Activated T-helper 2 cell treated with anti-CD3 and anti-CD28 coated beads, Interferon-gamma antibody, Interleukin-2, Interleukin-4, amounts not matched to agents 10 μg/mL and 5 μg/mL and 100 μg/mL, durations not matched to agents 14 hours and 24 hours and 36 hours (primary cell): ENCODE data around the gene SLC25A24. TPM values are rescaled to one million over a fixed set of nuclear protein-coding genes. Genes with fewer than 3 reads are reported as not detected.
"Not testable (repeated sequence)": the region's sequence is repeated elsewhere in the genome, so short reads cannot be mapped to it uniquely, and the experiment has no call there.

Experiments used
- DNase-seq: peaks from one replicate; pipeline ENCODE4 v3.0.0; 2021; ENCODE audit warnings: low spot score
- H3K27ac Mint-ChIP-seq: one replicate; pipeline ENCODE4 v1.8.0; 2021; ENCODE audit warnings: mixed read lengths
- H3K27me3 Mint-ChIP-seq: one replicate; pipeline ENCODE4 v1.8.0; 2021; ENCODE audit warnings: low read depth, mixed read lengths
- H3K36me3 Mint-ChIP-seq: one replicate; pipeline ENCODE4 v1.8.0; 2021; ENCODE audit warnings: low read depth, mixed read lengths
- H3K4me1 Mint-ChIP-seq: one replicate; pipeline ENCODE4 v1.8.0; 2021; ENCODE audit warnings: low read depth, mixed read lengths
- H3K4me3 Mint-ChIP-seq: one replicate; pipeline ENCODE4 v1.8.0; 2021; ENCODE audit warnings: low read depth, mild to moderate bottlenecking, moderate library complexity, mixed read lengths
- H3K9me3 Mint-ChIP-seq: one replicate; pipeline ENCODE4 v1.8.0; 2021; ENCODE audit warnings: mixed read lengths
- intact Hi-C: fragments of 100-400 bp; cut with micrococcal nuclease; formaldehyde crosslinking; loops from one replicate; pipeline ENCODE4 v1.15.1; 2023
- total RNA-seq: library from RNA; stranded (reverse); gene quantifications from 2 replicates; pipeline ENCODE4 v1.2.3, GENCODE V29; 2022

SLC25A24 gene
- total RNA-seq, 1 donor from 2014 or later = 27.5 TPM

GRCh38 chr1:108190001-108190634 is 10.0 kb downstream of the SLC25A24 start:
- peaks cover 11% of the 10 kb centered on the region for H3K4me1 Mint-ChIP-seq
- peaks cover 82% of the 10 kb centered on the region for H3K36me3 Mint-ChIP-seq
- H3K27ac Mint-ChIP-seq = no peak overlapping the region
- intact Hi-C loops = no loop called here
- peaks cover 28% of the 10 kb centered on the region for H3K9me3 Mint-ChIP-seq
- DNase-seq = no peak
- H3K27me3 Mint-ChIP-seq = no peaks in the 10 kb centered on the region
- H3K4me3 Mint-ChIP-seq = no peak overlapping the region

GRCh38 chr1:108188801-108189200 is 11.3 kb downstream of the SLC25A24 start:
- intact Hi-C loops = loop anchor here (1.0 kb wide), 1 partner anchor 10 kb away; no protein-coding TSS in a partner anchor
- H3K27me3 Mint-ChIP-seq = no peaks in the 10 kb centered on the region
- no peak overlapping the region for H3K4me3 Mint-ChIP-seq
- peaks cover 11% of the 10 kb centered on the region for H3K4me1 Mint-ChIP-seq
- peaks cover 26% of the 10 kb centered on the region for H3K9me3 Mint-ChIP-seq
- no peak overlapping the region for H3K27ac Mint-ChIP-seq
- H3K36me3 Mint-ChIP-seq = peaks cover 77% of the 10 kb centered on the region
- DNase-seq = no peak

GRCh38 chr1:108182959-108183700 is 17.0 kb downstream of the SLC25A24 start:
- Mint-ChIP-seq H3K27ac (no peak overlapping the region), H3K36me3 (peaks cover 70% of the 10 kb centered on the region), H3K4me1 (peaks cover 4% of the 10 kb centered on the region), H3K4me3 (no peak overlapping the region), H3K9me3 (peaks cover 6% of the 10 kb centered on the region), H3K27me3 (no peaks in the 10 kb centered on the region)
- intact Hi-C loops = no loop called here
- DNase-seq = no peak

- H3K9me3 Mint-ChIP-seq = peaks cover 38% of the 10 kb centered on the region
- peaks cover 79% of the 10 kb centered on the region for H3K36me3 Mint-ChIP-seq
Measured at GRCh38 chr1:108179018-108179417, 21.1 kb downstream of the SLC25A24 start.

GRCh38 chr1:108162409-108162808 is 37.7 kb downstream of the SLC25A24 start:
- H3K4me1 Mint-ChIP-seq, H3K9me3 Mint-ChIP-seq, DNase-seq, H3K27ac Mint-ChIP-seq, H3K4me3 Mint-ChIP-seq, H3K27me3 Mint-ChIP-seq, intact Hi-C loops: not testable (repeated sequence)
- H3K36me3 Mint-ChIP-seq = peaks cover 29% of the 10 kb centered on the region

More at GRCh38 chr1:108179018-108179417, 21.1 kb downstream of the SLC25A24 start:
- H3K4me1 Mint-ChIP-seq = peaks cover 4% of the 10 kb centered on the region
- H3K27me3 Mint-ChIP-seq = no peaks in the 10 kb centered on the region
- H3K4me3 Mint-ChIP-seq = no peak overlapping the region
- no peak overlapping the region for H3K27ac Mint-ChIP-seq
- no peak for DNase-seq
- intact Hi-C loops = no loop called here

- H3K27me3 Mint-ChIP-seq, H3K4me3 Mint-ChIP-seq, intact Hi-C loops, H3K9me3 Mint-ChIP-seq, DNase-seq, H3K4me1 Mint-ChIP-seq, H3K27ac Mint-ChIP-seq: not testable (repeated sequence)
- H3K36me3 Mint-ChIP-seq = peaks cover 28% of the 10 kb centered on the region
Measured at GRCh38 chr1:108159951-108160350, 40.2 kb downstream of the SLC25A24 start.

GRCh38 chr1:108158893-108159453 is 41.2 kb downstream of the SLC25A24 start:
- no peaks in the 10 kb centered on the region for H3K27me3 Mint-ChIP-seq
- no peak for DNase-seq
- H3K36me3 Mint-ChIP-seq = peaks cover 34% of the 10 kb centered on the region

GRCh38 chr1:108154314-108154713 is 45.8 kb downstream of the SLC25A24 start:
- Mint-ChIP-seq H3K27me3 (no peaks in the 10 kb centered on the region), H3K27ac (no peak overlapping the region), H3K36me3 (peaks cover 26% of the 10 kb centered on the region), H3K4me3 (no peak overlapping the region), H3K9me3 (no peaks in the 10 kb centered on the region), H3K4me1 (no peaks in the 10 kb centered on the region)
- intact Hi-C loops = no loop called here
- no peak for DNase-seq

More at GRCh38 chr1:108158893-108159453, 41.2 kb downstream of the SLC25A24 start:
- H3K4me3 Mint-ChIP-seq = no peak overlapping the region
- intact Hi-C loops = no loop called here
- no peak overlapping the region for H3K27ac Mint-ChIP-seq
- no peaks in the 10 kb centered on the region for H3K9me3 Mint-ChIP-seq
- H3K4me1 Mint-ChIP-seq = no peaks in the 10 kb centered on the region

- peaks cover 40% of the 10 kb centered on the region for H3K36me3 Mint-ChIP-seq
- intact Hi-C loops = no loop called here
- no peak overlapping the region for H3K27ac Mint-ChIP-seq
- no peaks in the 10 kb centered on the region for H3K4me1 Mint-ChIP-seq
- DNase-seq = no peak
- no peaks in the 10 kb centered on the region for H3K27me3 Mint-ChIP-seq
- H3K4me3 Mint-ChIP-seq = no peak overlapping the region
- no peaks in the 10 kb centered on the region for H3K9me3 Mint-ChIP-seq
Measured at GRCh38 chr1:108152782-108153222, 47.3 kb downstream of the SLC25A24 start.

- Mint-ChIP-seq H3K27ac (no peak overlapping the region), H3K4me1 (no peaks in the 10 kb centered on the region), H3K9me3 (no peaks in the 10 kb centered on the region), H3K36me3 (peaks cover 48% of the 10 kb centered on the region), H3K27me3 (no peaks in the 10 kb centered on the region), H3K4me3 (no peak overlapping the region)
- DNase-seq = no peak
- intact Hi-C loops = no loop called here
Measured at GRCh38 chr1:108151548-108151947, 48.6 kb downstream of the SLC25A24 start.

- Mint-ChIP-seq H3K36me3 (peaks cover 56% of the 10 kb centered on the region), H3K9me3 (no peaks in the 10 kb centered on the region), H3K4me3 (no peak overlapping the region), H3K27me3 (no peaks in the 10 kb centered on the region), H3K4me1 (no peaks in the 10 kb centered on the region), H3K27ac (no peak overlapping the region)
- DNase-seq = no peak
- intact Hi-C loops = no loop called here
Measured at GRCh38 chr1:108149796-108150467, 50.2 kb downstream of the SLC25A24 start.

GRCh38 chr1:108144569-108144968 is 55.6 kb downstream of the SLC25A24 start:
- DNase-seq, intact Hi-C loops, H3K4me1 Mint-ChIP-seq, H3K27ac Mint-ChIP-seq, H3K9me3 Mint-ChIP-seq, H3K27me3 Mint-ChIP-seq, H3K4me3 Mint-ChIP-seq: not testable (repeated sequence)
- H3K36me3 Mint-ChIP-seq = peaks cover 77% of the 10 kb centered on the region
